Measurements from ENCODE around the gene PELI2.

DNA sequence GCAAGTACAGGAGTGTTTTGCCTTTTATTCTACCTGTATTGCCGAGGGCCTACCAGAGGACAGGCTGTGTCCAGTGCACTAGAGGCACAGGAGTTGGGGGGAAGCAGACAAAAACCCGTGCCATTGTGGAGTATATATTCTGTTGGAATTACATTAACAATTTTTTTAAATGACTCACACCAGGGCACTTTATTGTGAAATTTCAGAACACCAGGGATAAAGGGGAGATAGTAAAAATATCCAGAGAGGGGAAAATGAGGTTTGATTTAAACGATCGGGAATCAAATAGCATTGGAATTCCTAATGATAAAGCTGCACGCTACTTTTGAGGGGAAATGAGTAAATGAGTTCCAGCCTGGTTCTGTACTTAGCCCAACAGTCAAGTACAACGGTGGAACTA, 123.2 kb downstream of the PELI2 start:
- TF ChIP-seq CTCF (IDR thresholded peaks at IDR 0.05), result no peak
- TF ChIP-seq POLR2A (IDR thresholded peaks at IDR 0.05), result no peak
